Measurements from ENCODE around the gene MAP3K2.

- TF ChIP-seq POLR2AphosphoS5 (IDR thresholded peaks at IDR 0.05; ENCODE audit: insufficient read depth in 1 of 2, low read depth in 1 of 2) (no peak), CTCF (IDR thresholded peaks at IDR 0.05) (no peak), POLR2A (IDR thresholded peaks at IDR 0.05) (no peak)
Observed at GRCh38 chr2:127413200-127413599, 25.4 kb upstream of the MAP3K2 start.
